Caco-2 (cell line): Measurements from ENCODE around the gene TYMP. TPM values are rescaled to one million over a fixed set of nuclear protein-coding genes. Genes with fewer than 3 reads are reported as not detected.

Experiments used
- BruUV-seq: library from RNA; stranded (reverse); fragments of 400-500 nt; replicated peaks from 2 replicates; lab custom pipeline; 2021; lab: Mats Ljungman, UMichigan
- CTCF ChIA-PET: fragments of 300-600 bp; sonication (Branson Sonifier 250); formaldehyde crosslinking; loops from one replicate; lab custom pipeline; 2022; ENCODE audit warnings: antibody characterized with exemption; lab: Charles Lee
- POLR2A ChIA-PET: fragments of 300-600 bp; sonication (Branson Sonifier 250); formaldehyde crosslinking; loops from one replicate; lab custom pipeline; 2022; ENCODE audit warnings: antibody characterized with exemption; lab: Charles Lee
- DNase-seq, 2 experiments: peaks; one replicate each; pipeline versions ENCODE4 v3.0.0 to v3.0.0-alpha.2; 2020 to 2022
- H3K27me3 ChIP-seq: replicated peaks from 2 replicates; pipeline ENCODE4 v1.6.0; 2011; ENCODE audit warnings: low read length; ENCODE audit not compliant: control insufficient read depth, insufficient read depth
- H3K36me3 ChIP-seq: 2 replicates; pipeline ENCODE4 v1.5.1; 2011; ENCODE audit warnings: low read length; ENCODE audit not compliant: control insufficient read depth, insufficient read depth
- H3K4me1 ChIP-seq: fragments of 250-450 bp; sonication (Bioruptor Pico); 2 replicates; pipeline ENCODE4 v1.5.1; 2020; ENCODE audit warnings: mild to moderate bottlenecking
- H3K4me3 ChIP-seq: 2 replicates; pipeline ENCODE4 v1.5.1; 2011; ENCODE audit warnings: low read depth, mild to moderate bottlenecking, control low read depth, low read length
- H3K9me3 ChIP-seq: fragments of 250-450 bp; sonication (Bioruptor Pico); 2 replicates; pipeline ENCODE4 v1.5.1; 2020; ENCODE audit warnings: mild to moderate bottlenecking, moderate library complexity
- H3K27ac Mint-ChIP-seq: one replicate; pipeline ENCODE4 v1.8.0; 2022; ENCODE audit warnings: mixed read lengths; ENCODE audit not compliant: unreplicated experiment
- H3K27me3 Mint-ChIP-seq: one replicate; pipeline ENCODE4 v1.8.0; 2022; ENCODE audit warnings: mixed read lengths; ENCODE audit not compliant: insufficient read depth, unreplicated experiment
- H3K36me3 Mint-ChIP-seq: one replicate; pipeline ENCODE4 v1.8.0; 2022; ENCODE audit warnings: mild to moderate bottlenecking, mixed read lengths; ENCODE audit not compliant: insufficient read depth, unreplicated experiment
- H3K4me1 Mint-ChIP-seq: one replicate; pipeline ENCODE4 v1.8.0; 2022; ENCODE audit warnings: low read depth, mixed read lengths; ENCODE audit not compliant: unreplicated experiment
- H3K4me3 Mint-ChIP-seq: one replicate; pipeline ENCODE4 v1.8.0; 2022; ENCODE audit warnings: mild to moderate bottlenecking, moderate library complexity, mixed read lengths; ENCODE audit not compliant: unreplicated experiment
- H3K9me3 Mint-ChIP-seq: one replicate; pipeline ENCODE4 v1.8.0; 2022; ENCODE audit warnings: mixed read lengths; ENCODE audit not compliant: unreplicated experiment
- CTCF ChIP-seq, 2 experiments: fragments of 200-600 bp in 1 of 2; IDR thresholded peaks; 1 replicate in 1 of 2; 2 replicates in 1 of 2; pipeline versions ENCODE4 v1.5.1 to v1.8.0; 2011 to 2022; ENCODE audit warnings: antibody characterized with exemption in 1 of 2, control low read depth in 1 of 2, inconsistent platforms in 1 of 2, low read depth in 1 of 2, low read length in 1 of 2, mild to moderate bottlenecking in 1 of 2, moderate library complexity in 1 of 2; ENCODE audit not compliant: insufficient read depth in 1 of 2, severe bottlenecking in 1 of 2, unreplicated experiment in 1 of 2
- intact Hi-C: fragments of 100-400 bp; cut with micrococcal nuclease; formaldehyde crosslinking; loops from one replicate; pipeline ENCODE4 v1.10.0; 2022; ENCODE audit not compliant: unreplicated experiment
- total RNA-seq: library from RNA; stranded (reverse); gene quantifications from 2 replicates; pipeline ENCODE4 v1.2.3, GENCODE V29; 2022

TYMP gene
- total RNA-seq, 1 experiment from 2014 or later: 3.9 TPM

GRCh38 chr22:50481045-50481439 lies 48.8 kb downstream of the TYMP start:
- Histone ChIP-seq H3K4me1 (peaks cover 15% of the 10 kb centered on the region), H3K4me3 (peak overlapping the region; percentile 58), H3K9me3 (no peaks in the 10 kb centered on the region), H3K36me3 (no peaks in the 10 kb centered on the region), H3K27me3 (no peaks in the 10 kb centered on the region)
- Mint-ChIP-seq H3K27me3 (no peaks in the 10 kb centered on the region), H3K9me3 (no peaks in the 10 kb centered on the region), H3K4me1 (peaks cover 16% of the 10 kb centered on the region), H3K36me3 (peaks cover 17% of the 10 kb centered on the region), H3K27ac (no peak overlapping the region), H3K4me3 (peak overlapping the region; percentile 77)
- ChIA-PET POLR2A (interaction anchor here (0.8 kb wide), 1 partner anchor 45 kb away, joined by 4 read pairs; the partner anchor contains the start of gene SCO2), CTCF (interaction anchor here (0.5 to 0.8 kb wide), 2 partner anchors 17 to 230 kb away, joined by 3 to 4 read pairs; no protein-coding TSS in a partner anchor)
- no peak for TF ChIP-seq CTCF (IDR thresholded peaks at IDR 0.05; ENCODE audit: insufficient read depth in 1 of 2, low read depth in 1 of 2, low read length in 1 of 2, severe bottlenecking in 1 of 2, unreplicated experiment in 1 of 2)
- no peak for DNase-seq
- BruUV-seq: no TSS peak
- intact Hi-C loops: no loop called here

GRCh38 chr22:50479721-50480120 lies 50.1 kb downstream of the TYMP start:
- Histone ChIP-seq H3K4me1 (peaks cover 15% of the 10 kb centered on the region), H3K4me3 (no peak overlapping the region), H3K27me3 (no peaks in the 10 kb centered on the region), H3K36me3 (no peaks in the 10 kb centered on the region), H3K9me3 (no peaks in the 10 kb centered on the region)
- no peak for DNase-seq
- no peak for TF ChIP-seq CTCF (IDR thresholded peaks at IDR 0.05; ENCODE audit: insufficient read depth in 1 of 2, low read depth in 1 of 2, low read length in 1 of 2, severe bottlenecking in 1 of 2, unreplicated experiment in 1 of 2)
- ChIA-PET POLR2A (no interaction called here), CTCF (no interaction called here)
- Mint-ChIP-seq H3K27me3 (no peaks in the 10 kb centered on the region), H3K36me3 (peaks cover 4% of the 10 kb centered on the region), H3K4me3 (peak overlapping the region; percentile 77), H3K27ac (no peak overlapping the region), H3K4me1 (peaks cover 6% of the 10 kb centered on the region), H3K9me3 (no peaks in the 10 kb centered on the region)
- intact Hi-C loops: no loop called here
- no TSS peak for BruUV-seq

GRCh38 chr22:50477923-50478322 lies 51.9 kb downstream of the TYMP start:
- H3K27ac Mint-ChIP-seq: no peak overlapping the region
- H3K27me3 ChIP-seq: no peaks in the 10 kb centered on the region
- CTCF ChIA-PET: no interaction called here
- peaks cover 21% of the 10 kb centered on the region for H3K4me1 Mint-ChIP-seq
- no peak overlapping the region for H3K4me3 ChIP-seq
- no peak for DNase-seq
- intact Hi-C loops: no loop called here
- no peaks in the 10 kb centered on the region for H3K9me3 Mint-ChIP-seq
- BruUV-seq: no TSS peak
- no peak overlapping the region for H3K4me3 Mint-ChIP-seq
- H3K4me1 ChIP-seq: peaks cover 18% of the 10 kb centered on the region
- H3K36me3 ChIP-seq: no peaks in the 10 kb centered on the region
- POLR2A ChIA-PET: no interaction called here
- no peaks in the 10 kb centered on the region for H3K36me3 Mint-ChIP-seq
- no peak for TF ChIP-seq CTCF (IDR thresholded peaks at IDR 0.05; ENCODE audit: insufficient read depth in 1 of 2, low read depth in 1 of 2, low read length in 1 of 2, severe bottlenecking in 1 of 2, unreplicated experiment in 1 of 2)
- H3K9me3 ChIP-seq: no peaks in the 10 kb centered on the region
- no peaks in the 10 kb centered on the region for H3K27me3 Mint-ChIP-seq
